Posterior vena cava (tissue), 2 donors: Measurements from ENCODE around the gene SS18L1. TPM values are rescaled to one million over a fixed set of nuclear protein-coding genes. Genes with fewer than 3 reads are reported as not detected.

Experiments
- DNase-seq: peaks from one replicate; pipeline ENCODE4 v3.0.0-alpha.2; 2020; ENCODE audit warnings: low spot score
- intact Hi-C, 2 donors: fragments of 100-400 bp; cut with DNase I; formaldehyde crosslinking; loops; one replicate each; pipeline versions ENCODE4 v1.14.1 to v1.14.2; 2022 to 2023
- total RNA-seq, 2 donors: library from RNA; stranded (reverse); fragmentation: NEBNext Ultra II Directional; extraction: Animal tissue kit (Norgen Biotek cat#: 25700); gene quantifications; one replicate each; pipeline ENCODE4 v1.2.1, GENCODE V29; 2021
- donor health status: DM: yes; HTN: yes; CAD: no.
- donor health status: DM: yes; HTN: yes; CAD: no.

Gene SS18L1
- total RNA-seq, 2 donors from 2014 or later, result 9.7 to 10.3 TPM

DNA sequence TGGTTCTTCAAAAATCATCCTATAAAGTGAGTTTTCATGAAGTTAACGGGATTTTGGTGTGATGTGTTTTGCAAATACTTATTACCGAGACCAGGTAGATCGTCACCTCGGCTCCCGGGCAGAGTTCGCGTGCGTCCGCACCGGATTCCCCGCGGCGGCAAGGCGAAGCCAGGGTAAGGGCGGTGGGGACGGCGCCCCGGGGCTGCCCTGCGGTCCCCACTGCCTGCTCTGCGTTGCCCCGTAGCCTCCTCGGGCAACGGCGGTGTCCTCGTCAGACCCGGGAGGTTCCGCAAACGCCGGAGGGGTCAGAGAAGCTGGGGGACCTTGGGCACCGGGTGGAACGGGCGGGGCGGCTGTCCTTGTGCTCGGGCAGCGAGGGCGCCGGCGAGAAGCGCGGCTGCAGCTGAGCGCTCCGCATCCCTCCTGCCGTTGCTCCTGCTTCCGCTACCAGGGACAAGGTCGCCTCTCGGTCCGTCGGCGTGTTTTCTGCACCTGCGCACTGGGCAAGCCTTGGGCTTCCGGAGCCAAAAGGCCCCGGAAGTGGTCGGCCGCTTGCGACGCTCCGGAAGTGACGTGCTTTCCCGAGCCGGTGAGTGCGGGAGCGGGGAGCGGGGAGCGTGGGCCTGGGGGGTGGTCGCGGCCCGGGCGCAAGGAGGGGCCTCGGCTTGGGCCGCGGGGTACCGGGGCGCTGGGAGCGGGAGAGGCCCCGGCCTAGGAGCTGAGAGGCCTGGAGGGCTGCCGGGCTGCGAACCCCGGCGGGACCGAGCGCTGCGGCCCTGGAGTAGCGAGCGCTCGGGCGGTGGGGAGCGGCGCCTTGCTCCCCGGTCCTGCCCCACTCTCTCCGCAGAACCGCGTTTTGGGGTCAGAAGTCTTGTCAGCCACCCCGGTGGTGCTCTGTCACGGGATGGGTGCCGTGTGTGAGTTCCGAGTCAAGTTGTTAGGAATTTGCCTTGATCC, 39.2 kb downstream of the SS18L1 start, which contains the start of gene MTG2:
Gene MTG2 (plus strand): TSS at position 560 of the 957 bp plus-strand sequence. CDS start 10,393 bp downstream, outside the sequence.
- peak; percentile 98 for DNase-seq
- intact Hi-C loops, result loop anchor here (5.0 kb wide), 2 partner anchors 205 to 1875 kb away; partner anchors contain the start of gene RPS21 (in 1 of the 2)

DNA sequence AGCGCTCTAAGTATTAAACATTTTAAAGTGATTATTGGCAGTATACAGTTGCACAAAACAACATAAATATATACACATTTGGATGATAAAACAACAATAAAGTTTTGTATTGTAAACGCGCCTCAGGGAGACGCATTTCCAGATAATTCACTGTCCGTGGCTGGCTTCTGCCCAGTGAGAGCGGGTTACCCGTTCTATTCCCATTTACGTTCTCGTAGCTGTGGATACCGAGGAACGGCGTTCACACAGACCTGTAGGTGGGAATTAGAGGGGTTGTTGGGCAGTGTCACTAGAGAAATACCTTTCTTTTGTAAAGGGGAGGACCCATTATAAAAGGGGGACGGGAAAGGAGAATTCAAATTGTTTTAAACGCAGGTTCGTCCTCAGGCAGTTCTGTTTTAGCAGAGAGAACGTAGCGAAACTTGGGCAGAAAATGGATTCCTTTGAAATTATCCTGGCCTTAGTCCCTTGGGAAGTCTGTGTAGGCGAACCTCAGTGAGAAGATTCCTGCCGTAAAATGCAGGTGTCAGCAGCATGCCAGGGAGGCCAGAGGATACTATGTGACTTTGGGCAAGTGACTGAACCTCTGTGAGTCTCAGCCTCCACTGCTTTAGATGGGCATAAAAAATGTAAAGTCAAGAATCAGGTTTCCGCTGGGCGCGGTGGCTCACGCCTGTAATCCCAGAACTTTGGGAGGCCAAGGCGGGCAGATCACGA, 40.0 kb downstream of the SS18L1 start:
- intact Hi-C loops, result loop anchor here (5.0 kb wide), 2 partner anchors 204 to 1874 kb away; partner anchors contain the start of gene RPS21 (in 1 of the 2)
- no peak for DNase-seq

DNA sequence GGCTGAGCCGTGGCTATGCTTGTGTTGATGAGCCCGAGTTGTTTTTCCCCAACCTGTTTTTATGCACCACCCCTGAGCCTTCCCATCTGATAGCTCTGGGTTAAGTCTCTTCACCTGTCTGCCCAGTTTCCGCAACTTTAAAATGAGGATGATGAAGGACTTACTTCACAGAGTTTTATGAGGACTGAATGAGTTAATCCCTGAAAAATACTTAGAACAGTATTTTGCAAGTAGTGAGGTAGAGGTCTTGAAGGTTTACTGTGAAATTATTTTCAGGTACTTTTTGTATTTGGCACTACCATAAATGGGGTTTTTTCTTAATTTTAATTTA, 42.5 kb downstream of the SS18L1 start:
- intact Hi-C loops, result no loop called here
- DNase-seq, result no peak

DNA sequence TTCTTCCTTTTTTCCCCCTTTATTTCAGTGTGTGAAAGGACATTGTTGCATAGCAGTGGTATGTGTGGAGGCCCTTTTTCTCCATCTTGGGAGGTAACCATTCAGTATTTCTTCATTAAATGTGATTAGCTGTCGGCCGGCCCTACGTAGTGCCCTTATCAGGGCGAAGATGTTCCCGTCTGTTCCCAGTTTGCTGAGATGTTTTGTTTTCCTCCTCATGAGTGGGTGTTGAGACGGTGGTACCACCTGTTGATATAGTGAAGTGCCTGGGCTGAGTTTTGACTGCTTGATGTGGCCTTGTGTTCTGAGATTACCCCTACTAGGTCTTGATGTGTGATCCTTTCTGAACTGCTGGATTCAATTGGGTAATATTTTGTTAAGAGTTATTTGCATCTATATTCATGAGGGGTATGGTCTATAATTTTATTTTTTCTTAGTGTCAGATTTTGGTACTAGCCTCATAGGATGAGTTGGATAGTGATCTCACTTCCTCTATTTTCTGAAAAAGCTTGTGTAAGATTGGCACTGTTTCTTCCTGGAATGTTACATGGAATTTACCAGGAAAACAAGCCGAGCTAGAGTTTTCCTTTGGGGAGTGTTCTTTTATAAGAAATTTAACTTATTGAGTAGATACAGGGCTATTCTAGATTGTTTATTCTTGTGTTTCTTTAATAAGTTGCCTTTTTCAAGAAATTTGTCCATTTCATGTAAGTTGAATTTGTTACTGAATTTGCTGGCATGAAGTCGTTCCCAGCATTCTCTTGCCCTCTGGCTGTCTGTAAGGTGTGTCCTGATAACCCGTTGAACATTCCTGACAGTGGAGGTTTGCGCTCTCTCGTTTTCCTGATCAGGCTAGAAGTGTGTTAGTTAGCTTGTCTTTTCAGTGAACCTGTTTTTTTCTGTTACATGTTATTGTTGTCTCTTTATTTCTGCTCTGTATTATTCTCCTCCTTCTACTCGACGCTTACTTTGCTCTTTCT, 43.6 kb downstream of the SS18L1 start:
- intact Hi-C loops, result no loop called here
- DNase-seq, result no peak

DNA sequence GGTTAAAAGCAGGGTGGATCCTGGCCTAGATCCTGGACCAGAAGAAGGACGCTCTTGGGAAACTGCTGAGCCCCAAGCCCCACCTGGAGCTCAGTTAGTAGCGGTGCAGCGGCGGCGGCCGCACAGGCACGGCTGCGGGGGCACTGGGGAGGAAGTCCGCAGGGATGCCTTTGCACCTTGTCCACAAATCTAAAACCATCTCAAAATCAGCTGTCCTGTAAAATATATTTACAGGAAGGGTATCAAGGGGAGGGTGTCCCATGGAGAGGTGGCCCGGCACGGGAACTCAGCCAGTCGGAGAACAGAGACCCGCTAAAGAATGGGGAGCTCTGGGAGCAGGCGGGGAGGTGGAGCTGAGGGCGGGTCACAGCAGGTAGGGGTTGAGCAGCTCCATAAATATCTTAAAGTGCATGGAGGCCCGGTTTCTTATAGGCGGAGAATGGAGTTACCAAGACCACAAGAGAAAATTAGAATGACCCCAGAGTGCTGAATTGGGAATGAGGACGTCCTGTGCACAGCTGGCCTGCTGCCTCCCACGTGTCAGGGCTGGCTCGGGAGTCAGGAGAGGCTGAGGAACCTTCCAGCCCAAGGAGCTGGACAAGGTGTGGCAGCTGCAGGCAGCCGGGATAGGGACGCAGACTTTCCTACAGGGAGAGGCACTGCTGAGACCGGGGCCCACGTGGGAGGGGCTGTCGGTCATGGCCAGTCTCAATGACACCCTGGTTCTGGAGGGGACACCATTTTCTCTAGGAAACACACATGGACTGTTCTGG, 47.3 kb downstream of the SS18L1 start:
- peak; percentile 66 for DNase-seq
- intact Hi-C loops, result no loop called here

DNA sequence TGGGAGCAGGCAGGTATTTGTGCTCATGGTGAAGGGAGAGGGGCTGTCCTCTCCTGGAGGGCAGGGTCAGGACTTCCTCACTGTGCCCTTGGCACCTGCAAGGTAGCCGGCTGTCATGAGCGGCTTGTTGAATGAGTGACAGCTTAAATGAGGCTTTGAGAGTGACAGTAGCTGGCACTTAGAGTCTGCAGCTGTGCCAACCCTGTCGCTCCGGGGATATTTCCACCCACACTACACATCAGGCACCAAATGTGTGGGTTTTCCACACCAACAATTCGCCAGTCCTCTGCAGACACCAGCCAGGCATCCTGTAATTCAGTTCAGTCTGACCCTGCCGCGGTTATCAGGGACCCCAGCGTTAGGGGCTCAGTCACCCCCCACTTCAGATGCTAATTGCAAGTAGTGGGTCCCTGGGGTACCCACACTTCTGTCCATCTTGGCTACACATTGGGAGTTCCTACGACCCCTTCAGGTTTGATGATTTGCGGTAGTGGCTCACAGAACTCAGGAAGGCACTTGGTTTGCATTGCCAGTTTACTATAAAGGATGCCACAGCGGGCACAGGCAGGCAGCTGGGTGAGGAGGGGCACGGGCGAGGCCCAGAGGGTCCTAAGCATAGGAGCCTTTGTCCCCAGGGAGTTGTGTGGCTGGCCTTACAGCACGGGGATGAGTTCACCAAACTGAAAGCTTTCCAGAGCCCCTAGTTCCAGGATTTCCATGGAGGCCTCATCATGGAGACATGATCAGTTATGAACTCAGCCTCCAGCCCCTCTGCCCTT, 48.4 kb downstream of the SS18L1 start:
- DNase-seq, result peak; percentile 57
- intact Hi-C loops, result no loop called here

DNA sequence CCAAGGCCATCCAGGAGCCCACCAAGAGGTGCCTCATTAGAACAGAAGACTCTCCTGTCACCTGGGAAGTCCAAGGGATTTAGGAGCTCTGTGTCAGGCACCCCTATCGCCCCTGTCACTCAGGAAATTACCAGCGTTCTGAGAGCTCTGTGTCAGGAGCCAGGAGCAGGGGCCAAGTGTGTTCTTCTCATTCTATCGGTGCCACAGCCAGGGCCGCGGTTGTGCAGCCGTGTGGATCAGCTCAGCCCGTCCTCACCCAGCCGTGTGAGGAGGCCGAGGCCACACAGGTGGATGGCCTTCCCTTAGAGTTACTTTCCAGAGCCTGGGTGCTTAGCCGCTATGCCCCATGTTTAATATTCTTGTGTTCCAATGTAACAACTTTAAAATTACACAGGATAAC, 49.1 kb downstream of the SS18L1 start:
- intact Hi-C loops, result no loop called here
- DNase-seq, result peak; percentile 56

DNA sequence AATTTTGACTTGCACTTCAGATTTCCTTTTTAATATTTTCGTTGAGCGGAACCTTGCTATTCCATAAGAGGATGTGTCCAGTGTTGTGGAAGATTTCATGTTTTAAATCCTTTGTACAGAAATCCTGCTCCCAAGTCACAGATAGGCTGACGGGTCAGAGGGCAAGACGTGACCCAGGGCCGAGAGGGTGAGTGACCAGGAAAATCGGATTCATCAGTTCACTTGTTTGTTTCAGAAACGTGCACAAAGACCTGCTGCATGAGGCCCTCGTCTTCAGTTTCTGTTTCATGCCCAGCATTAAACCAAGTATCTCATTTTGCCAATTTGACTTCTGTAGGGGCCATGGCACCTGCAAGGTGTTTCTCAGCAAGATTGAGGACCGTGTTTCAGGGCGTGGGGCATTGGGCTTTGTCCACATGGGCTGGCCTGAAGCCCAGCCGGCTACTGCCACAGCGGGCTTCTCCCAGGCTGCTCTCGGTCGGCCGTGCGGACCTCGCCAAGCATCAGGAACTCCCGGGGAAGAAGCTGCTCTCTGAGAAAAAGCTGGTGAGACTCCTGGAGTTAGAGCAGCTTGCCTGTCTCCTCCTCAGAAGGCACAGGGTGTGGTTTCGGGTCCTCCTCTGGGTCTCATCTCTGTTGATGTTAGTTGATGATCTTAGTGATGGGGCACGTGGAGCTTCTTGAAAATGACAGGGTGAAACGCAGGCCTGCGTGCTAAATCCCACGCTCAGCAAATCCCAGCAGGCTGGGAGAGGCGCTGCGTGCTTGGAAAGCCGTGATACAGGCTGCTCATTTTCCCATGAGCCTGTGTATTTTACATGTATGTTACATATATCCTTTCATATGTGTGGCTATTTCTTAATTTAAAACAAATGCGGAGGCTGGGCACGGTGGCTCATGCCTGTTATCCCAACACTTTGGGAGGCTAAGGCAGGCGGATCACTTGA, 49.8 kb downstream of the SS18L1 start:
- peak; percentile 52 for DNase-seq
- intact Hi-C loops, result no loop called here

DNA sequence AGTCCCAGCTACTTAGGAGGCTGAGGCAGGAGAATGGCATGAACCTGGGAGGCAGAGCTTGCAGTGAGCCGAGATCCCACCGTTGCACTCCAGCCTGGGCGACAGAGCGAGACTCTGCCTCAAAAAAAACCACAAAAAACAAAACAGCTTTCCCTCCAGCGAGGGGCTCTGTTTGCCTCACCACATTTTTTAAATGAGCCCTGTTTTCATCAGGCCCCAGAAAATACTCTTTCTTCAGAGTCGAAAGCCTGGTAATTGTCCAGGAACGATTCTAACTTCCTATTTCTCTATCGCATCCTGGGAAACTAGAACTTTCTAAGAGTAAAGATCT, 51.5 kb downstream of the SS18L1 start:
- DNase-seq, result no peak
- intact Hi-C loops, result no loop called here

DNA sequence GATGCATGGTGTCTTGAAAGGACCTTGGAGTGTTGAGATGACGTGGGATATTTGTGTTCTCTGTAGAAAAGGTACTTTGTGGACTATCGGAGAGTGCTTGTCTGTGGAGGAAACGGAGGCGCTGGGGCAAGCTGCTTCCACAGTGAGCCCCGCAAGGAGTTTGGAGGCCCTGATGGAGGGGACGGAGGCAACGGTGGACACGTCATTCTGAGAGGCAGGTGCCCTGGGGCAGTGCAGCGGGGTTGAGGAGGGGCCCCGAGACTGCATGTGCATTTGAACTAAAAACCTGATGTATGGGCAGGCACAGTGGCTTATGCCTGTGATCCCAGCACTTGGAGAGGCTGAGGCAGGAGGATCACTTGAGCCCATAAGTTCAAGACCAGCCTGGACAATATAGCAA, 52.2 kb downstream of the SS18L1 start:
- DNase-seq, result peak; percentile 37
- intact Hi-C loops, result no loop called here

DNA sequence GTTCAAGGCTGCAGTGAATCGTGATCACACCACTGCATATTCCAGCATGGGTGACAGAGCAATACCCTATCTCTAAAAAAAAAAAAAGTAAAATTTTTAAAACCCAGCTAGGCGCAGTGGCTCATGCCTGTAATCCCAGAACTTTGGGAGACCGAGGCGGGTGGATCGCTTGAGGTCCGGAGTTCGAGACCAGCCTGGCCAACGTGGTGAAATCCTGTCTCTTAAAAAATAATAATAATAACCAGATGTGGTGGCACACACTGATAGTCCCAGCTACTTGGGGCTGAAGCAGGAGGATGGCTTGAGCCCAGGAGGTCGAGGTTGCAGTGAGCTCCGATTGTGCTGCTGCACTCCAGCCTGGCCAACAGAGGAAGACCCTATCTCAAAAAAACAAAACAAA, 52.7 kb downstream of the SS18L1 start:
- peak; percentile 60 for DNase-seq
- intact Hi-C loops, result no loop called here

DNA sequence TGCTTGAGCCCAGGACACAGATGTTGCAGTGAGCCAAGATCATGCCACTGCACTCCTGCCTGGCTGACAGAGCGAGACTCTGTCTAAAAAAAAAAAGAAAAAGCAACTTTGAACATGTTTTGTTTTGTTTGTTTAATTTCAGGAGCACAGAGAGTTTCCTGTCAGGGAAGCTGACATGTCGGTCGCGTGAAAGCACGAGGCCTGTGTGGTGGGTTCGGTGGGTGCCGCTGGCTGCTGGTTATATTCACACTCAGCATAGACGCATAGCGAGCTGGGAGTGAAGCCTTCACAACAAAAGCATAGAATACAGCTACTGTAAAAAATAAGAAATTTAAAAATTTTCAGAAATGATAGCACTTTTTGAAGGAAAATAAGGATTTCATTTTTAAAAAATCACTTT, 53.7 kb downstream of the SS18L1 start:
- peak; percentile 22 for DNase-seq
- intact Hi-C loops, result no loop called here

DNA sequence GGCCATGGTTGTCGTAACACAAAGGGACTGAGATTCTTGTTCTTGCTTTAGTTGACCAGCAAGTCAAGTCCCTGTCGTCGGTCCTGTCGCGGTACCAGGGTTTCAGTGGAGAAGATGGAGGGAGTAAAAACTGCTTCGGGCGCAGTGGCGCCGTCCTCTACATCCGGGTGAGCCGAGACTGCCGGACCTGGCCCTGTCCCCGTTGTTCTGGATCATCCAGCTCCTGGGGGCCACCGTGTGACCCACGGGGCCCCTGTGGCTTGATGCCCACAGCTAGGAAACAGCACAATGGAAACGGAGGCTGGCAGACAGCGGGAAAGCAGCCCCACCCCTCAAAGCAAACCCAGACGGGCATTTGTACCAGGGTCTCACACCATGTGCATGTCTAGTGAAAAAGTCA, 54.2 kb downstream of the SS18L1 start:
- intact Hi-C loops, result no loop called here
- peak; percentile 73 for DNase-seq

DNA sequence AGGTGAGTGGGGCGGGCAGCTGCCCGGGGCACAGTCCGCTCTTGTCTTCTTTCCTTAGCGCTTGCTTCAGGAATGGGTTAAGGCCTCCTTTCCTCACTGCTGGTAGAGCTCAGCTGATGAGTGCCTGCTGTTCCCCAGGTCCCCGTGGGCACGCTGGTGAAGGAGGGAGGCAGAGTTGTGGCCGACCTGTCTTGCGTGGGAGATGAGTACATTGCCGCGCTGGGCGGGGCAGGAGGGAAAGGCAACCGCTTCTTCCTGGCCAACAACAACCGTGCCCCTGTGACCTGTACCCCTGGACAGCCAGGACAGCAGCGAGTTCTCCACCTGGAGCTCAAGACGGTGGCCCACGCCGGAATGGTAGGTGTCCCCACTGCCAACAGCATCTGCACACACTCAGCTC, 54.9 kb downstream of the SS18L1 start:
- DNase-seq, result peak; percentile 61
- intact Hi-C loops, result no loop called here

DNA sequence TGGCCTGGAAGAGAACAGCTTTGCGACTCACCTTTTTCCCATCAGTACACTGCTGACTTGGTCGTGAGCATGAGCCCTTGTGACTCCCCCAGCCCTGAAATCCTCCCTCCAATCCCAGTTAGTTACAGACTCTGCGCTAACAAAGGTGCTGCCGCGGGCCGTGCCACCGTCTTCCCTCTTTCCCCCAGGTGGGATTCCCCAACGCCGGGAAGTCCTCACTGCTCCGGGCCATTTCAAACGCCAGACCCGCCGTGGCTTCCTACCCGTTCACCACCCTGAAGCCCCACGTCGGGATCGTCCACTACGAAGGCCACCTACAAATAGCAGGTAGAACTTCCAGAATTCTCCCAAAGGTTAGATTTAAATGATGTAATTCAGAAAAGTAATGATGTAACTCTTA, 55.4 kb downstream of the SS18L1 start:
- peak; percentile 69 for DNase-seq
- intact Hi-C loops, result no loop called here

DNA sequence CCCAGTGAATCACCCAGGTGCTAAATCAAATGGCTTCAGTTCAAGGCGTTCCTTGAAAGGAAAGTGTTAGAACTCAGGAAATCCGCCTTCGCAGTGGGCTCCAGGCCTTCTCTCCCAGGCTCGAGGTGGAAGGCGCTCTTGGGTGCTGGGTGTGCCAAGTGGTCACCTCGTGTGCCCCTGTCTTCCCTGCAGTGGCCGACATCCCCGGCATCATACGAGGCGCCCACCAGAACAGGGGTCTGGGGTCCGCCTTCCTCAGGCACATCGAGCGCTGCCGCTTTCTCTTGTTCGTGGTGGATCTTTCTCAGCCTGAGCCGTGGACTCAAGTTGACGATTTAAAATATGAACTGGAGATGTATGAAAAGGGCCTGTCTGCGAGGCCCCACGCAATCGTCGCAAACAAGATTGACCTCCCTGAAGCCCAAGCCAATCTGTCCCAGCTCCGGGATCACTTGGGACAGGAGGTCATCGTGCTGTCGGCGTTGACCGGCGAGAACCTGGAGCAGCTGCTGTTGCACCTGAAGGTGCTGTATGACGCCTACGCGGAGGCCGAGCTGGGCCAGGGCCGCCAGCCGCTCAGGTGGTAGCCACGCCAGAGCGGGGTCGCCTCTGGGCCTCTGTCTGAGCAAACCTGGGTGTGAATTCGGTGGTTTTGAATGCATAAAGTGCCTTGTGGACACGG, 57.1 kb downstream of the SS18L1 start:
- DNase-seq, result peak; percentile 54

More for the DNA sequence above, 57.1 kb downstream of the SS18L1 start:
- intact Hi-C loops, result loop anchor here in 1 of 2 donors (5.0 kb wide), 1 partner anchor 1372 kb away; the partner anchor contains the start of gene HELZ2
